GM23338 (cell line): ENCODE measurements around the gene FOXA1. TPM values are rescaled to one million over a fixed set of nuclear protein-coding genes. Genes with fewer than 3 reads are reported as not detected.

Experiments used
- ATAC-seq: fragments of 200-7000 bp; cut with Tn5 transposase; 3 replicates; pipeline ENCODE4 v1.9.1; 2020
- DNase-seq: peaks from one replicate; pipeline ENCODE4 v3.0.0-alpha.2; 2015; ENCODE audit warnings: low spot score
- H2AFZ ChIP-seq: fragments of 200-600 bp; sonication (generic); 2 replicates; pipeline ENCODE4 v1.8.0; 2016; ENCODE audit warnings: antibody characterized with exemption, mild to moderate bottlenecking, moderate library complexity
- H3F3A ChIP-seq: fragments of 200-600 bp; sonication (generic); replicated peaks from 2 replicates; pipeline ENCODE4 v1.8.0; 2017; ENCODE audit warnings: antibody characterized with exemption, mixed run types, low read depth
- H3K27ac ChIP-seq: fragments of 200-600 bp; sonication (generic); 2 replicates; pipeline ENCODE4 v1.6.1; 2016; ENCODE audit warnings: low read depth
- H3K27me3 ChIP-seq: fragments of 200-600 bp; sonication (generic); 2 replicates; pipeline ENCODE4 v1.8.0; 2016; ENCODE audit warnings: mild to moderate bottlenecking, mixed run types, moderate library complexity; ENCODE audit not compliant: insufficient read depth
- H3K36me3 ChIP-seq: fragments of 200-600 bp; sonication (generic); 2 replicates; pipeline ENCODE4 v1.8.0; 2016; ENCODE audit warnings: mild to moderate bottlenecking; ENCODE audit not compliant: insufficient read depth
- H3K4me1 ChIP-seq: fragments of 200-600 bp; sonication (generic); 2 replicates; pipeline ENCODE4 v1.8.0; 2016; ENCODE audit warnings: mild to moderate bottlenecking, moderate library complexity; ENCODE audit not compliant: insufficient read depth
- H3K4me2 ChIP-seq: fragments of 200-600 bp; sonication (generic); 2 replicates; pipeline ENCODE4 v1.7.1; 2017; ENCODE audit warnings: mixed run types
- H3K4me3 ChIP-seq: fragments of 200-600 bp; sonication (generic); 2 replicates; pipeline ENCODE4 v1.6.1; 2016; ENCODE audit warnings: mixed run types
- H3K79me2 ChIP-seq: fragments of 200-600 bp; sonication (generic); replicated peaks from 2 replicates; pipeline ENCODE4 v1.8.0; 2017; ENCODE audit warnings: mild to moderate bottlenecking; ENCODE audit not compliant: insufficient read depth
- H3K9me2 ChIP-seq: fragments of 200-600 bp; sonication (generic); 2 replicates; pipeline ENCODE4 v1.8.0; 2017; ENCODE audit not compliant: insufficient read depth
- H4K20me1 ChIP-seq: fragments of 200-600 bp; sonication (generic); replicated peaks from 2 replicates; pipeline ENCODE4 v1.8.0; 2017; ENCODE audit warnings: mild to moderate bottlenecking; ENCODE audit not compliant: insufficient read depth
- H3K27ac Mint-ChIP-seq: 2 replicates; pipeline ENCODE4 v1.8.0; 2020; ENCODE audit warnings: inconsistent platforms, mild to moderate bottlenecking, moderate library complexity, mixed read lengths
- H3K27me3 Mint-ChIP-seq: 3 replicates; pipeline ENCODE4 v1.8.0; 2022; ENCODE audit warnings: low read depth, mild to moderate bottlenecking, moderate library complexity, mixed read lengths, inconsistent platforms; ENCODE audit not compliant: insufficient read depth, poor library complexity
- H3K36me3 Mint-ChIP-seq: 3 replicates; pipeline ENCODE4 v1.8.0; 2021; ENCODE audit warnings: low read depth, mild to moderate bottlenecking, inconsistent platforms, moderate library complexity, mixed read lengths
- H3K4me1 Mint-ChIP-seq: 3 replicates; pipeline ENCODE4 v1.8.0; 2020; ENCODE audit warnings: mild to moderate bottlenecking, inconsistent platforms, mixed read lengths
- H3K4me3 Mint-ChIP-seq: 3 replicates; pipeline ENCODE4 v1.8.0; 2021; ENCODE audit warnings: moderate library complexity, mild to moderate bottlenecking, inconsistent platforms, mixed read lengths
- H3K9me3 Mint-ChIP-seq: 3 replicates; pipeline ENCODE4 v1.8.0; 2020; ENCODE audit warnings: moderate library complexity, mild to moderate bottlenecking, inconsistent platforms, mixed read lengths
- CREB1 ChIP-seq: fragments of 250-450 bp; sonication (Bioruptor Pico); IDR thresholded peaks from 2 replicates; pipeline ENCODE4 v1.5.0; 2020; ENCODE audit warnings: low read depth, mild to moderate bottlenecking, moderate library complexity
- CTCF ChIP-seq, 2 experiments: fragments of 200-600 bp in 1 of 2; sonication (generic) in 1 of 2; conservative IDR thresholded peaks; 2 replicates each; pipeline versions ENCODE4 v1.5.1 to v1.6.1; 2016 to 2017; ENCODE audit warnings: antibody characterized with exemption in 2 of 2, low read depth in 2 of 2, mild to moderate bottlenecking in 2 of 2, moderate library complexity in 1 of 2
- ETS1 ChIP-seq: IDR thresholded peaks from 2 replicates; pipeline ENCODE4 v1.6.1; 2016; ENCODE audit warnings: antibody characterized with exemption
- EZH2 ChIP-seq: fragments of 200-600 bp; sonication (generic); IDR thresholded peaks from one replicate; pipeline ENCODE4 v1.8.0; 2017; ENCODE audit warnings: antibody characterized with exemption, mild to moderate bottlenecking, low read depth; ENCODE audit not compliant: unreplicated experiment
- EZH2phosphoT487 ChIP-seq: fragments of 200-600 bp; sonication (generic); IDR thresholded peaks from one replicate; pipeline ENCODE4 v1.8.1; 2018; ENCODE audit warnings: antibody characterized with exemption; ENCODE audit not compliant: unreplicated experiment
- JUNB ChIP-seq: IDR thresholded peaks from one replicate; pipeline ENCODE4 v1.6.1; 2016; ENCODE audit warnings: antibody characterized with exemption; ENCODE audit not compliant: unreplicated experiment
- NANOG ChIP-seq: IDR thresholded peaks from 2 replicates; pipeline ENCODE4 v1.6.1; 2016; ENCODE audit warnings: antibody characterized with exemption, borderline replicate concordance
- POLR2AphosphoS5 ChIP-seq: IDR thresholded peaks from 2 replicates; pipeline ENCODE4 v1.6.1; 2016; ENCODE audit warnings: antibody characterized with exemption, low read depth
- REST ChIP-seq: IDR thresholded peaks from one replicate; pipeline ENCODE4 v1.6.1; 2018; ENCODE audit warnings: antibody characterized with exemption; ENCODE audit not compliant: unreplicated experiment
- STAT1 ChIP-seq: IDR thresholded peaks from one replicate; pipeline ENCODE4 v1.6.1; 2016; ENCODE audit warnings: antibody characterized with exemption; ENCODE audit not compliant: unreplicated experiment
- ZNF114 ChIP-seq: fragments of 250-450 bp; sonication (Bioruptor Pico); IDR thresholded peaks from 2 replicates; pipeline ENCODE4 v1.5.0; 2020; ENCODE audit warnings: mild to moderate bottlenecking, moderate library complexity
- ZNF331 ChIP-seq: fragments of 250-450 bp; sonication (Bioruptor Pico); IDR thresholded peaks from 2 replicates; pipeline ENCODE4 v1.5.0; 2020; ENCODE audit warnings: low read depth, mild to moderate bottlenecking, moderate library complexity
- ZNF462 ChIP-seq: fragments of 250-450 bp; sonication (Bioruptor Pico); IDR thresholded peaks from 2 replicates; pipeline ENCODE4 v1.5.0; 2020; ENCODE audit warnings: mild to moderate bottlenecking, moderate library complexity
- polyA plus RNA-seq: library from polyadenylated mRNA; unstranded; fragments of >200 nt; fragmentation: Nextera tagmentation; extraction: Ambion mirVana; gene quantifications from 2 replicates; pipeline ENCODE4 v1.2.1, GENCODE V29; 2016
- total RNA-seq: library from RNA; depleted of rRNA; stranded (reverse); fragments of >200 nt; shearing (Covaris generic); gene quantifications from 2 replicates; pipeline ENCODE4 v1.2.3, GENCODE V29; 2014

FOXA1 gene
- total and polyA plus RNA-seq, 2 experiments from 2014 or later, result not detected

- Mint-ChIP-seq H3K4me1 (no peaks in the 10 kb centered on the region), H3K9me3 (no peaks in the 10 kb centered on the region), H3K4me3 (no peak overlapping the region), H3K27me3 (no peaks in the 10 kb centered on the region), H3K36me3 (no peaks in the 10 kb centered on the region), H3K27ac (no peak overlapping the region)
- ATAC-seq (no peak), DNase-seq (no peak)
- Histone ChIP-seq H3K79me2 (no peaks in the 10 kb centered on the region), H3K4me2 (no peak overlapping the region), H3F3A (no peaks in the 10 kb centered on the region), H4K20me1 (no peaks in the 10 kb centered on the region), H3K4me3 (no peak overlapping the region), H3K4me1 (no peaks in the 10 kb centered on the region), H3K36me3 (no peaks in the 10 kb centered on the region), H3K9me2 (no peaks in the 10 kb centered on the region), H3K27ac (no peak overlapping the region), H3K27me3 (no peaks in the 10 kb centered on the region), H2AFZ (no peak overlapping the region)
- TF ChIP-seq CTCF (conservative IDR thresholded peaks at IDR 0.05; ENCODE audit: low read depth in 2 of 2) (no peak), REST (no peak), ZNF331 (no peak), NANOG (no peak), POLR2AphosphoS5 (no peak), ZNF462 (CRISPR knock-in tag) (no peak), STAT1 (no peak), JUNB (no peak), ETS1 (no peak), CREB1 (no peak), ZNF114 (CRISPR knock-in tag) (no peak), EZH2phosphoT487 (no peak), EZH2 (no peak)
These were observed 50.6 kb downstream of the FOXA1 start for GRCh38 chr14:37544407-37544806.
